Panc1 (cell line): ENCODE measurements around the gene RAB3IL1. TPM values are rescaled to one million over a fixed set of nuclear protein-coding genes. Genes with fewer than 3 reads are reported as not detected.

Experiments used
- ATAC-seq: fragments of 200-7000 bp; cut with Tn5 transposase; 2 replicates; pipeline ENCODE4 v1.9.1; 2020; ENCODE audit warnings: mild to moderate bottlenecking, moderate library complexity
- BruUV-seq: library from RNA; stranded (reverse); fragments of 400-500 nt; replicated peaks from 2 replicates; lab custom pipeline; 2021; lab: Mats Ljungman, UMichigan
- CTCF ChIA-PET: fragments of 300-600 bp; sonication (Branson Sonifier 250); formaldehyde crosslinking; loops from one replicate; lab custom pipeline; 2022; ENCODE audit warnings: antibody characterized with exemption; lab: Charles Lee
- POLR2A ChIA-PET: fragments of 300-600 bp; sonication (Branson Sonifier 250); formaldehyde crosslinking; loops from one replicate; lab custom pipeline; 2022; ENCODE audit warnings: antibody characterized with exemption; lab: Charles Lee
- DNase-seq: peaks from one replicate; pipeline ENCODE4 v3.0.0-alpha.2; 2010; ENCODE audit warnings: low read depth, low spot score
- H3K27ac ChIP-seq: 2 replicates; pipeline ENCODE4 v1.5.1; 2011; ENCODE audit warnings: mild to moderate bottlenecking, low read length, inconsistent platforms
- H3K27me3 ChIP-seq: fragments of 200-500 bp; sonication (Bioruptor generic); 2 replicates; pipeline ENCODE4 v1.6.0; 2014; ENCODE audit warnings: low read length, inconsistent platforms; ENCODE audit not compliant: control insufficient read depth, insufficient read depth
- H3K36me3 ChIP-seq: fragments of 200-500 bp; sonication (Bioruptor generic); 2 replicates; pipeline ENCODE4 v1.5.1; 2014; ENCODE audit warnings: inconsistent platforms, mild to moderate bottlenecking, low read length, moderate library complexity; ENCODE audit not compliant: control insufficient read depth, insufficient read depth
- H3K4me1 ChIP-seq: 2 replicates; pipeline ENCODE4 v1.5.1; 2011; ENCODE audit warnings: inconsistent platforms, mild to moderate bottlenecking, low read length, moderate library complexity; ENCODE audit not compliant: control insufficient read depth, insufficient read depth
- H3K4me3 ChIP-seq, 2 experiments: 2 replicates each; pipeline ENCODE4 v1.5.1; 2011 to 2012; ENCODE audit warnings: low read depth in 2 of 2, low read length in 2 of 2, mild to moderate bottlenecking in 2 of 2, inconsistent platforms in 1 of 2, moderate library complexity in 1 of 2
- H3K9me3 ChIP-seq: fragments of 200-500 bp; sonication (Bioruptor generic); 2 replicates; pipeline ENCODE4 v1.5.1; 2014; ENCODE audit warnings: low read depth, mild to moderate bottlenecking, inconsistent platforms, low read length, moderate library complexity; ENCODE audit not compliant: control insufficient read depth, insufficient read depth
- CTCF ChIP-seq: fragments of 450-650 bp; IDR thresholded peaks from 2 replicates; pipeline ENCODE4 v1.5.1; 2017; ENCODE audit warnings: mild to moderate bottlenecking
- POLR2AphosphoS5 ChIP-seq: IDR thresholded peaks from 2 replicates; pipeline ENCODE4 v1.6.1; 2012; ENCODE audit warnings: mild to moderate bottlenecking, low read depth, low read length, moderate library complexity
- REST ChIP-seq, 2 experiments: IDR thresholded peaks; 2 replicates each; pipeline ENCODE4 v1.6.1; 2011 to 2012; ENCODE audit warnings: low read depth in 2 of 2, control low read depth in 1 of 2, low read length in 1 of 2, mild to moderate bottlenecking in 1 of 2, moderate library complexity in 1 of 2; ENCODE audit not compliant: insufficient read depth in 1 of 2
- SIN3A ChIP-seq: IDR thresholded peaks from 2 replicates; pipeline ENCODE4 v1.6.1; 2012; ENCODE audit warnings: low read depth, mild to moderate bottlenecking, low read length, moderate library complexity, borderline replicate concordance; ENCODE audit not compliant: insufficient read depth
- TCF7L2 ChIP-seq: IDR thresholded peaks from 2 replicates; pipeline ENCODE4 v1.6.1; 2011; ENCODE audit warnings: mild to moderate bottlenecking, low read depth, low read length, inconsistent platforms
- in situ Hi-C: cut with HindIII; loops from 2 replicates; pipeline ENCODE4 v1.10.0; 2016; ENCODE audit warnings: low sequenced_read_pairs, low pct_unique_long_range_greater_than_20kb
- intact Hi-C: fragments of 100-400 bp; cut with micrococcal nuclease; formaldehyde crosslinking; loops from one replicate; pipeline ENCODE4 v1.10.0; 2022; ENCODE audit not compliant: unreplicated experiment
- total RNA-seq: library from RNA; stranded (reverse); gene quantifications from one replicate; pipeline ENCODE4 v1.2.1, GENCODE V29; 2021; ENCODE audit not compliant: unreplicated experiment

RAB3IL1 gene
- total RNA-seq, 1 experiment from 2014 or later = 8.9 TPM

GRCh38 chr11:61883327-61883726, 34.0 kb downstream of the RAB3IL1 start:
- in situ Hi-C loops (no loop called here), intact Hi-C loops (no loop called here)
- BruUV-seq = no TSS peak
- no peak overlapping the region for H3K4me3 ChIP-seq
- ChIA-PET CTCF (interaction anchor here (0.6 kb wide), 1 partner anchor 229 kb away, joined by 3 read pairs; no protein-coding TSS in a partner anchor), POLR2A (interaction anchor here (0.6 kb wide), 1 partner anchor 196 kb away, joined by 5 read pairs; no protein-coding TSS in a partner anchor)
- ATAC-seq (no peak), DNase-seq (no peak)
- no peaks in the 10 kb centered on the region; the same call in 1 of the 2 replicates for H3K4me1 ChIP-seq
- TF ChIP-seq TCF7L2 = no peak
- no peak for TF ChIP-seq CTCF
- no peak for TF ChIP-seq REST (IDR thresholded peaks at IDR 0.05; ENCODE audit: insufficient read depth in 1 of 2, low read depth in 2 of 2, low read length in 1 of 2)
- no peak for TF ChIP-seq SIN3A
- TF ChIP-seq POLR2AphosphoS5 = no peak
- no peaks in the 10 kb centered on the region for H3K9me3 ChIP-seq
- H3K36me3 ChIP-seq = no peaks in the 10 kb centered on the region
- H3K27ac ChIP-seq = no peak overlapping the region
- H3K27me3 ChIP-seq = no peaks in the 10 kb centered on the region

- CTCF ChIA-PET = no interaction called here
- POLR2A ChIA-PET = no interaction called here
These were observed 34.5 kb downstream of the RAB3IL1 start for GRCh38 chr11:61882879-61883278.

More at GRCh38 chr11:61882879-61883278, 34.5 kb downstream of the RAB3IL1 start:
- BruUV-seq = no TSS peak
- Histone ChIP-seq H3K9me3 (no peaks in the 10 kb centered on the region), H3K4me3 (no peak overlapping the region), H3K27ac (no peak overlapping the region), H3K36me3 (no peaks in the 10 kb centered on the region), H3K27me3 (no peaks in the 10 kb centered on the region), H3K4me1 (no peaks in the 10 kb centered on the region)
- DNase-seq = no peak
- intact Hi-C loops = no loop called here
- in situ Hi-C loops = no loop called here
- no peak for TF ChIP-seq TCF7L2
- TF ChIP-seq POLR2AphosphoS5 = no peak
- TF ChIP-seq CTCF = no peak
- TF ChIP-seq REST (IDR thresholded peaks at IDR 0.05; ENCODE audit: insufficient read depth in 1 of 2, low read depth in 2 of 2, low read length in 1 of 2) = no peak
- TF ChIP-seq SIN3A = no peak
- ATAC-seq = no peak
